HEK293 (cell line): ENCODE data around the gene PCLO.

Experiments used
- CTCF ChIA-PET: fragments of 350-600 bp; formaldehyde crosslinking; extraction: SDS; loops from one replicate; lab custom pipeline; 2021; ENCODE audit warnings: antibody characterized with exemption; lab: Yijun Ruan, JAX
- POLR2A ChIA-PET: fragments of 300-600 bp; formaldehyde crosslinking; extraction: SDS; loops from one replicate; lab custom pipeline; 2020; ENCODE audit warnings: antibody characterized with exemption, inconsistent platforms; lab: Yijun Ruan, JAX
- H3K27ac ChIP-seq: fragments of 200-500 bp; sonication (Bioruptor generic); 2 replicates; pipeline ENCODE4 v1.5.1; 2014; ENCODE audit warnings: low read depth, low read length, control low read depth, inconsistent platforms; ENCODE audit errors: extremely low read depth
- H3K36me3 ChIP-seq, 2 experiments: fragments of 200-500 bp in 1 of 2; sonication (Bioruptor generic) in 1 of 2; 1 replicate in 1 of 2; 2 replicates in 1 of 2; pipeline ENCODE4 v1.5.1; 2014 to 2017; ENCODE audit warnings: inconsistent platforms in 2 of 2, low read length in 2 of 2; ENCODE audit not compliant: control insufficient read depth in 2 of 2, insufficient read depth in 1 of 2
- H3K4me1 ChIP-seq: fragments of 200-500 bp; sonication (Bioruptor generic); 2 replicates; pipeline ENCODE4 v1.5.1; 2014; ENCODE audit warnings: mild to moderate bottlenecking, low read length, inconsistent platforms; ENCODE audit not compliant: control insufficient read depth, insufficient read depth
- H3K4me3 ChIP-seq: 2 replicates; pipeline ENCODE4 v1.5.1; 2011; ENCODE audit warnings: low read depth, mild to moderate bottlenecking, control low read depth, low read length, moderate library complexity
- H3K9me3 ChIP-seq: fragments of 200-500 bp; sonication (Bioruptor generic); 2 replicates; pipeline ENCODE4 v1.5.1; 2014; ENCODE audit warnings: low read depth, low read length, inconsistent platforms; ENCODE audit not compliant: control insufficient read depth, insufficient read depth
- BCL11B ChIP-seq: fragments of 450-650 bp; formaldehyde crosslinking; IDR thresholded peaks from 2 replicates; pipeline ENCODE4 v1.5.1; 2016; ENCODE audit warnings: low read depth, missing biosample characterization, missing genetic modification characterization
- KLF16 ChIP-seq: fragments of 450-650 bp; formaldehyde crosslinking; IDR thresholded peaks from 2 replicates; pipeline ENCODE4 v1.5.1; 2017; ENCODE audit warnings: missing biosample characterization, missing genetic modification characterization
- RBAK ChIP-seq: fragments of 450-650 bp; formaldehyde crosslinking; IDR thresholded peaks from 2 replicates; pipeline ENCODE4 v1.5.1; 2016; ENCODE audit warnings: missing biosample characterization, missing genetic modification characterization
- SP2 ChIP-seq: fragments of 450-650 bp; formaldehyde crosslinking; IDR thresholded peaks from 2 replicates; pipeline ENCODE4 v1.5.1; 2016; ENCODE audit warnings: missing biosample characterization, missing genetic modification characterization
- YY1 ChIP-seq: fragments of 450-650 bp; formaldehyde crosslinking; IDR thresholded peaks from 2 replicates; pipeline ENCODE4 v1.5.1; 2018; ENCODE audit warnings: missing biosample characterization, missing genetic modification characterization
- ZBTB8A ChIP-seq: fragments of 450-650 bp; formaldehyde crosslinking; IDR thresholded peaks from 2 replicates; pipeline ENCODE4 v1.5.1; 2016; ENCODE audit warnings: missing biosample characterization, missing genetic modification characterization
- ZFP37 ChIP-seq: fragments of 450-650 bp; formaldehyde crosslinking; IDR thresholded peaks from 2 replicates; pipeline ENCODE4 v1.5.1; 2016; ENCODE audit warnings: missing biosample characterization, missing genetic modification characterization
- ZNF114 ChIP-seq: fragments of 450-650 bp; formaldehyde crosslinking; IDR thresholded peaks from 2 replicates; pipeline ENCODE4 v1.5.0; 2017; ENCODE audit warnings: missing biosample characterization, missing genetic modification characterization
- ZNF202 ChIP-seq: fragments of 450-650 bp; formaldehyde crosslinking; IDR thresholded peaks from 2 replicates; pipeline ENCODE4 v1.5.1; 2016; ENCODE audit warnings: missing biosample characterization, missing genetic modification characterization, borderline replicate concordance
- ZNF350 ChIP-seq: fragments of 450-650 bp; formaldehyde crosslinking; IDR thresholded peaks from 2 replicates; pipeline ENCODE4 v1.5.0; 2017; ENCODE audit warnings: missing biosample characterization, mild to moderate bottlenecking, missing genetic modification characterization
- ZNF558 ChIP-seq: fragments of 450-650 bp; formaldehyde crosslinking; IDR thresholded peaks from 2 replicates; pipeline ENCODE4 v1.5.1; 2016; ENCODE audit warnings: missing biosample characterization, missing genetic modification characterization
- ZNF629 ChIP-seq: fragments of 450-650 bp; formaldehyde crosslinking; IDR thresholded peaks from 2 replicates; pipeline ENCODE4 v1.5.1; 2017; ENCODE audit warnings: missing biosample characterization, missing genetic modification characterization
- ZNF707 ChIP-seq: fragments of 450-650 bp; formaldehyde crosslinking; IDR thresholded peaks from 2 replicates; pipeline ENCODE4 v1.5.1; 2016; ENCODE audit warnings: missing biosample characterization, missing genetic modification characterization
- ZNF776 ChIP-seq: fragments of 450-650 bp; formaldehyde crosslinking; IDR thresholded peaks from 2 replicates; pipeline ENCODE4 v1.5.0; 2017; ENCODE audit warnings: missing biosample characterization, missing genetic modification characterization, borderline replicate concordance
- TF ChIP-seq, protein P1 (sequence below): fragments of 450-650 bp; formaldehyde crosslinking; IDR thresholded peaks from 2 replicates; pipeline ENCODE4 v1.5.1; 2016; ENCODE audit warnings: missing biosample characterization, missing genetic modification characterization
- TF ChIP-seq, protein P2 (sequence below): fragments of 450-650 bp; formaldehyde crosslinking; conservative IDR thresholded peaks from 2 replicates; pipeline ENCODE4 v1.5.1; 2016; ENCODE audit warnings: low read depth, missing biosample characterization, missing genetic modification characterization

The PCLO gene

DNA sequence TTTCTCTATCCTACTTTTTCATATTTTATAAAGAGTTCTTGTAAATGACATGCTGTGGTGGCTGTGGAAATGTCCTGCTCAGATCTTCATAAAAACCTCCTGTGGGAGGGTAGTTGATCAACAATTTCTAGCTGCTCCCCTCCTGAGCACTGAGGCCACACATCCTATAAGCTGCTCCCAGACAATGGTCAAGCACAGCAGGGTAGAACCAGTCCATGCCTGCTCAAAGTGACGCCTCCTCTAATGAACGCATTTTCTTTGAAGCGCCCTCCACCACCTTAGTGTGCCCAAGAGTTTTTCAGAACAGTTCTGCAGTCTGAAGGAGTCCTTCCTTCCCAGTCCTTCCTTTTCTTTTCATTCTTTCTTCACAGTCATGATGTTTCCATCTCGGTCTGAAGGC is 420.5 kb downstream of the PCLO start:
- POLR2A ChIA-PET: no interaction called here
- Histone ChIP-seq H3K27ac (no peak overlapping the region), H3K36me3 (no peaks in the 10 kb centered on the region), H3K9me3 (no peaks in the 10 kb centered on the region), H3K4me1 (no peaks in the 10 kb centered on the region), H3K4me3 (no peak overlapping the region)
- CTCF ChIA-PET: interaction anchor here (2.5 kb wide), 1 partner anchor 530 kb away, joined by 14 read pairs; no protein-coding TSS in a partner anchor
- TF ChIP-seq KLF16 (tag by site-specific recombination) (no peak), ZNF776 (no peak), RBAK (tag by site-specific recombination) (no peak), ZFP37 (tag by site-specific recombination) (no peak), ZNF558 (tag by site-specific recombination) (no peak), BCL11B (tag by site-specific recombination) (no peak), SP2 (tag by site-specific recombination) (no peak), ZNF707 (tag by site-specific recombination) (no peak), ZNF629 (no peak), ZNF350 (no peak), ZNF114 (tag by site-specific recombination) (no peak)
- TF ChIP-seq, protein P1, sequence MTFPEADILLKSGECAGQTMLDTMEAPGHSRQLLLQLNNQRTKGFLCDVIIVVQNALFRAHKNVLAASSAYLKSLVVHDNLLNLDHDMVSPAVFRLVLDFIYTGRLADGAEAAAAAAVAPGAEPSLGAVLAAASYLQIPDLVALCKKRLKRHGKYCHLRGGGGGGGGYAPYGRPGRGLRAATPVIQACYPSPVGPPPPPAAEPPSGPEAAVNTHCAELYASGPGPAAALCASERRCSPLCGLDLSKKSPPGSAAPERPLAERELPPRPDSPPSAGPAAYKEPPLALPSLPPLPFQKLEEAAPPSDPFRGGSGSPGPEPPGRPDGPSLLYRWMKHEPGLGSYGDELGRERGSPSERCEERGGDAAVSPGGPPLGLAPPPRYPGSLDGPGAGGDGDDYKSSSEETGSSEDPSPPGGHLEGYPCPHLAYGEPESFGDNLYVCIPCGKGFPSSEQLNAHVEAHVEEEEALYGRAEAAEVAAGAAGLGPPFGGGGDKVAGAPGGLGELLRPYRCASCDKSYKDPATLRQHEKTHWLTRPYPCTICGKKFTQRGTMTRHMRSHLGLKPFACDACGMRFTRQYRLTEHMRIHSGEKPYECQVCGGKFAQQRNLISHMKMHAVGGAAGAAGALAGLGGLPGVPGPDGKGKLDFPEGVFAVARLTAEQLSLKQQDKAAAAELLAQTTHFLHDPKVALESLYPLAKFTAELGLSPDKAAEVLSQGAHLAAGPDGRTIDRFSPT: no peak
- TF ChIP-seq, protein P2, sequence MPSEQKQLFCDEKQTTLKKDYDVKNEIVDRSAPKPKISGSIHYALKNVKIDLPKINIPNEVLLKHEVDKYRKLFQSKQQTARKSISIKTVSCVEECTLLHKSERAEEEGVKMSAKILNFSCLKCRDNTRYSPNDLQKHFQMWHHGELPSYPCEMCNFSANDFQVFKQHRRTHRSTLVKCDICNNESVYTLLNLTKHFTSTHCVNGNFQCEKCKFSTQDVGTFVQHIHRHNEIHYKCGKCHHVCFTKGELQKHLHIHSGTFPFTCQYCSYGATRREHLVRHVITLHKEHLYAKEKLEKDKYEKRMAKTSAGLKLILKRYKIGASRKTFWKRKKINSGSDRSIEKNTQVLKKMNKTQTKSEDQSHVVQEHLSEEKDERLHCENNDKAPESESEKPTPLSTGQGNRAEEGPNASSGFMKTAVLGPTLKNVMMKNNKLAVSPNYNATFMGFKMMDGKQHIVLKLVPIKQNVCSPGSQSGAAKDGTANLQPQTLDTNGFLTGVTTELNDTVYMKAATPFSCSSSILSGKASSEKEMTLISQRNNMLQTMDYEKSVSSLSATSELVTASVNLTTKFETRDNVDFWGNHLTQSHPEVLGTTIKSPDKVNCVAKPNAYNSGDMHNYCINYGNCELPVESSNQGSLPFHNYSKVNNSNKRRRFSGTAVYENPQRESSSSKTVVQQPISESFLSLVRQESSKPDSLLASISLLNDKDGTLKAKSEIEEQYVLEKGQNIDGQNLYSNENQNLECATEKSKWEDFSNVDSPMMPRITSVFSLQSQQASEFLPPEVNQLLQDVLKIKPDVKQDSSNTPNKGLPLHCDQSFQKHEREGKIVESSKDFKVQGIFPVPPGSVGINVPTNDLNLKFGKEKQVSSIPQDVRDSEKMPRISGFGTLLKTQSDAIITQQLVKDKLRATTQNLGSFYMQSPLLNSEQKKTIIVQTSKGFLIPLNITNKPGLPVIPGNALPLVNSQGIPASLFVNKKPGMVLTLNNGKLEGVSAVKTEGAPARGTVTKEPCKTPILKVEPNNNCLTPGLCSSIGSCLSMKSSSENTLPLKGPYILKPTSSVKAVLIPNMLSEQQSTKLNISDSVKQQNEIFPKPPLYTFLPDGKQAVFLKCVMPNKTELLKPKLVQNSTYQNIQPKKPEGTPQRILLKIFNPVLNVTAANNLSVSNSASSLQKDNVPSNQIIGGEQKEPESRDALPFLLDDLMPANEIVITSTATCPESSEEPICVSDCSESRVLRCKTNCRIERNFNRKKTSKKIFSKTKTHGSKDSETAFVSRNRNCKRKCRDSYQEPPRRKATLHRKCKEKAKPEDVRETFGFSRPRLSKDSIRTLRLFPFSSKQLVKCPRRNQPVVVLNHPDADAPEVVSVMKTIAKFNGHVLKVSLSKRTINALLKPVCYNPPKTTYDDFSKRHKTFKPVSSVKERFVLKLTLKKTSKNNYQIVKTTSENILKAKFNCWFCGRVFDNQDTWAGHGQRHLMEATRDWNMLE (tag by site-specific recombination): no peak

DNA sequence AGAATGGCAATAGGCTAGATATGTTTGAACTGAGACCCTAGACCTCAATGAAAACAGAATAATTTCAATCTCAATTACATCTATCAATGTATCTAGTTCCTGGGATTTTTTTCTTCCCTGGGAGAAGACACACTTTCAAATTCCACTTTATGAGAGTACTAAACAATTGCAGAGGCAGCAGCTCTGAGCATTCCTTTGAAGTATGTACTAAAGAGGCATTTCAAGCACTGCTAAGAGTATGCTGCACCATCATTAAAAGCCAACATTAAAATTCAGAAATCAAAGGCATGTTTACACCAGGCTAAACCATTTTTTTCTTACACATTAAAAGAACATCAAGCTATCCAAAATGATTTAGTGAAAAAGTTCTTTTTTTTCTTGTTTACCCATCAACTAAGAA is 421.2 kb downstream of the PCLO start:
- CTCF ChIA-PET: interaction anchor here (0.5 to 2.5 kb wide), 5 partner anchors 8 to 530 kb away, joined by 4 to 14 read pairs (median 5); no protein-coding TSS in a partner anchor
- Histone ChIP-seq H3K9me3 (no peaks in the 10 kb centered on the region), H3K4me3 (no peak overlapping the region), H3K36me3 (no peaks in the 10 kb centered on the region), H3K4me1 (no peaks in the 10 kb centered on the region), H3K27ac (no peak overlapping the region)
- TF ChIP-seq YY1 (tag by site-specific recombination) (no peak), ZNF202 (tag by site-specific recombination) (no peak), ZBTB8A (tag by site-specific recombination) (no peak)
- POLR2A ChIA-PET: no interaction called here
